Bone marrow (tissue), 2 donors: ENCODE measurements around the gene TPRG1L.
"Not testable (repeated sequence)": the region's sequence is repeated elsewhere in the genome, so short reads cannot be mapped to it uniquely, and the experiment has no call there.

Source experiments
- DNase-seq, 2 donors: peaks; one replicate each; lab custom pipeline; 2025; lab: John Stamatoyannopoulos, UW

TPRG1L gene

GRCh38 chr1:3609016-3609768, 15.6 kb upstream of the TPRG1L start:
- no peak for DNase-seq

- no peak for DNase-seq
These were observed 14.9 kb upstream of the TPRG1L start for GRCh38 chr1:3609769-3610526.

GRCh38 chr1:3610527-3611169, 14.2 kb upstream of the TPRG1L start:
- DNase-seq, result peak; percentile 15 to 45

GRCh38 chr1:3611170-3612019, 13.4 kb upstream of the TPRG1L start, which contains the start of gene MEGF6:
Gene MEGF6 (minus strand): TSS chr1:3611508. CDS start chr1:3611268, 240 bp downstream.
- peak in 1 of 2 donors; percentile 26 for DNase-seq

- no peak for DNase-seq
These were observed 12.7 kb upstream of the TPRG1L start for GRCh38 chr1:3612123-3612522.

- no peak for DNase-seq
These were observed 9.8 kb upstream of the TPRG1L start for GRCh38 chr1:3614755-3615742.

GRCh38 chr1:3616861-3617260, 8.0 kb upstream of the TPRG1L start:
- no peak for DNase-seq

GRCh38 chr1:3617806-3618345, 6.9 kb upstream of the TPRG1L start:
- DNase-seq, result no peak

GRCh38 chr1:3618531-3618880, 6.3 kb upstream of the TPRG1L start:
- no peak for DNase-seq

GRCh38 chr1:3618881-3619671, 5.7 kb upstream of the TPRG1L start:
- DNase-seq, result peak; percentile 29 to 77

- no peak for DNase-seq
These were observed 4.1 kb upstream of the TPRG1L start for GRCh38 chr1:3620708-3621107.

GRCh38 chr1:3621151-3621671, 3.6 kb upstream of the TPRG1L start:
- DNase-seq, result peak in 1 of 2 donors; percentile 7

- not testable (repeated sequence) for DNase-seq
These were observed 2.7 kb upstream of the TPRG1L start for GRCh38 chr1:3622102-3622501.

- no peak for DNase-seq
These were observed 1.2 kb upstream of the TPRG1L start for GRCh38 chr1:3623441-3624199.

GRCh38 chr1:3625151-3625907, 514 bp downstream of the TPRG1L start:
- DNase-seq, result no peak

GRCh38 chr1:3626025-3626424, 1.2 kb downstream of the TPRG1L start:
- no peak for DNase-seq

GRCh38 chr1:3627515-3628253, 2.9 kb downstream of the TPRG1L start:
- no peak for DNase-seq
